Parathyroid adenoma (tissue), 2 donors: Measurements from ENCODE around the gene NOX5.

ENCODE experiments used
- H2AFZ ChIP-seq: fragments of 300-600 bp; sonication (generic); one replicate; pipeline ENCODE4 v1.7.0; 2017; ENCODE audit warnings: antibody characterized with exemption, mild to moderate bottlenecking
- H3K27ac ChIP-seq: fragments of 300-600 bp; sonication (generic); one replicate; pipeline ENCODE4 v1.7.0; 2017
- H3K27me3 ChIP-seq: fragments of 300-600 bp; sonication (generic); one replicate; pipeline ENCODE4 v1.7.0; 2017; ENCODE audit warnings: low read length; ENCODE audit not compliant: control insufficient read depth, insufficient read depth
- H3K36me3 ChIP-seq: fragments of 300-600 bp; sonication (generic); one replicate; pipeline ENCODE4 v1.7.0; 2017; ENCODE audit warnings: low read length; ENCODE audit not compliant: control insufficient read depth, insufficient read depth
- H3K4me1 ChIP-seq: fragments of 300-600 bp; sonication (generic); one replicate; pipeline ENCODE4 v1.7.0; 2017; ENCODE audit warnings: control low read depth
- H3K4me2 ChIP-seq: fragments of 300-600 bp; sonication (generic); one replicate; pipeline ENCODE4 v1.7.0; 2017; ENCODE audit warnings: low read length
- H3K4me3 ChIP-seq: fragments of 300-600 bp; sonication (generic); one replicate; pipeline ENCODE4 v1.7.0; 2017; ENCODE audit warnings: low read depth, low read length
- H3K79me2 ChIP-seq: fragments of 300-600 bp; sonication (generic); one replicate; pipeline ENCODE4 v1.7.0; 2017; ENCODE audit warnings: control low read depth
- H3K9ac ChIP-seq: fragments of 300-600 bp; sonication (generic); one replicate; pipeline ENCODE4 v1.7.0; 2017; ENCODE audit warnings: mild to moderate bottlenecking
- H3K9me3 ChIP-seq: fragments of 300-600 bp; sonication (generic); one replicate; pipeline ENCODE4 v1.7.0; 2017; ENCODE audit warnings: low read length; ENCODE audit not compliant: control insufficient read depth
- CTCF ChIP-seq: fragments of 300-600 bp; sonication (generic); IDR thresholded peaks from one replicate; pipeline ENCODE4 v1.7.0; 2017; ENCODE audit warnings: antibody characterized with exemption, mild to moderate bottlenecking
- donor health status: primary hyperparathyroidism.

NOX5 gene

GRCh38 chr15:69078638-69079037 is 64.1 kb downstream of the NOX5 start:
- Histone ChIP-seq H3K27ac (no peak overlapping the region), H3K4me2 (no peak overlapping the region), H3K79me2 (no peaks in the 10 kb centered on the region), H2AFZ (no peak overlapping the region), H3K4me3 (no peak overlapping the region), H3K27me3 (no peaks in the 10 kb centered on the region), H3K36me3 (no peaks in the 10 kb centered on the region), H3K9me3 (no peaks in the 10 kb centered on the region), H3K4me1 (peaks cover 37% of the 10 kb centered on the region), H3K9ac (no peak overlapping the region)
- TF ChIP-seq CTCF: no peak

DNA sequence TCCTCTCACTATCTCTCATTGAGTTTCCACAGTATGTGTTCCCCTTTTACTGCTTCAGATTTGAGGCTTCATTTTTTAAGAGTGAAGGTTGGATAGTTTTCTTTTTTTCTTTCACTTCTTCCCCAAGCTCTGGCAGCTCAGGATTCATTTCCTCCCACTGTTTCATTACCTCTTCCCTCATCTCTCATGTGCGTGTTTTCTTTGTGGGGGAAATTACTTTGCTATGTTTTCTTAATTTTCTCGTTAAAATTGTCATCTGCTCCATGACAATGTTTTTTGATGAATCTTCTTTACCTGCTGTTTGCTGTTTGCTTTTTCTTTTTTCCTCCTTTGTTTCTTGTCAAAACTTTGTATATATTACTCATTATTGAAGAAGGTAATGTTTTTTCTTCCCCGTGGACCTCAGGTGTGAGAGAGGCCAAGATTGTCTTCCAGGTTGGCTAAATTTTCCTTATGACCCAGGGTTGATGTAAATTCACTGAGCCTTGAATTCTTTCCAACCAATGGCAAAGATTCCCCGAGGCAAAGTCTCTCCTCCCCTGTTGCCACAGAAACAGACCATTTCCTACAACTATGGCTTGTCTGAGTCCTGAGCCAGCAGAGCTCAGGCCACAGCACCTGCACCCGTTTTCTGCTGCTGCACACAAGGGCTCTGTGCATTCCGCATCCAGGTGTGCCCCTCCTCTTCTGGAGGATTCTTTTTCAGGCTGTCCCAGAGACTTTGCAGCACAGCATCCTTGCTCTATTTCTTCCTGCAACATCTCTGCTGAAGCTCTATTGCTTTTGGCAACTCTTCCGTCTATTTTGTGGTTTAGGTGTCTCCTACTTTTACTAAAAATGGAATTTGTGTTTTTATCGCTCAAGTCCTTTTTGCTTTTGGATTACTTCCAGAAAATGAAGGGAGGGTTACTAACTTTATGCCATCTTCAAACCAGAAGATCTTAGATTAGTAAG is 66.1 kb downstream of the NOX5 start:
- Histone ChIP-seq H3K4me3 (peak overlapping the region; percentile 32), H3K79me2 (no peaks in the 10 kb centered on the region), H3K4me1 (peaks cover 37% of the 10 kb centered on the region), H3K9me3 (no peaks in the 10 kb centered on the region), H3K9ac (no peak overlapping the region), H3K27me3 (no peaks in the 10 kb centered on the region), H3K4me2 (peak overlapping the region; percentile 55), H3K27ac (peak overlapping the region; percentile 96), H3K36me3 (no peaks in the 10 kb centered on the region), H2AFZ (peak overlapping the region; percentile 68)
- TF ChIP-seq CTCF: no peak

DNA sequence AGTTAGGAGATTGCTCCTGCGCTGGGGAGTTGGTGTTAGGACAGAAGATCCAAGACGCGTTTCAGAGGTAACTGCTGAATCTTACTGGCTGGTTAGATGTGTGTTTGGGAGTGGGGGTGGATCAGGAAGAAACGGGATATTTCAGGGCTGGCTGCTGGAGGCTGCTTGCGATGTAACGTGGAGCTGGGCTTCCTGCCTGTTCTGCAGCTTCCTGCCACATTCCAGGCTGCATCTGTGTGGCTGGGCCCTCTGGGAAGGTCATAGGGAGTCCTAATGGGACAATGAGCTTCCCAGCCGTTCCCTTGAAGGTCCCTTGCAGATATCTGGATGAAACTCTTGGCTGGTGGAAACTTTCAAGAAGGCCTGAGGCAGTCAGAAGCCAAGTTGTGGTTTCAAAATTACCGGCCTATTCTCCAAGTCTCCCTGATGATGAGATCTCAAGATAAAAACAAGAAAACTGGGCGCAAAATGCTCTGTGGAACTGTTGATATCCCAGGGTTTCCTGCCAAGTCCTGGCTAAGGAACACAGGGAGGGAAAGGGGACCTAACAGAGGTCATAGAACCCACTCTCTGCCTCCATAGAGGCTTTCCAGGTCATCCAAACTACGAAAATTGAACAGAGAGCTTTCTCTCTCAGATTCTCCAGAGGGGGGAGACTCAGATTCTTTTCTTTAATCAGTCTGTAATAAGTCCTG is 67.0 kb downstream of the NOX5 start:
- H3K4me3 ChIP-seq: peak overlapping the region; percentile 32
- TF ChIP-seq CTCF: no peak
- H3K4me1 ChIP-seq: peaks cover 33% of the 10 kb centered on the region
- H3K9ac ChIP-seq: no peak overlapping the region
- peak overlapping the region; percentile 68 for H2AFZ ChIP-seq
- peak overlapping the region; percentile 96 for H3K27ac ChIP-seq
- no peaks in the 10 kb centered on the region for H3K36me3 ChIP-seq
- no peaks in the 10 kb centered on the region for H3K79me2 ChIP-seq
- no peaks in the 10 kb centered on the region for H3K27me3 ChIP-seq
- no peaks in the 10 kb centered on the region for H3K9me3 ChIP-seq
- peak overlapping the region; percentile 55 for H3K4me2 ChIP-seq

DNA sequence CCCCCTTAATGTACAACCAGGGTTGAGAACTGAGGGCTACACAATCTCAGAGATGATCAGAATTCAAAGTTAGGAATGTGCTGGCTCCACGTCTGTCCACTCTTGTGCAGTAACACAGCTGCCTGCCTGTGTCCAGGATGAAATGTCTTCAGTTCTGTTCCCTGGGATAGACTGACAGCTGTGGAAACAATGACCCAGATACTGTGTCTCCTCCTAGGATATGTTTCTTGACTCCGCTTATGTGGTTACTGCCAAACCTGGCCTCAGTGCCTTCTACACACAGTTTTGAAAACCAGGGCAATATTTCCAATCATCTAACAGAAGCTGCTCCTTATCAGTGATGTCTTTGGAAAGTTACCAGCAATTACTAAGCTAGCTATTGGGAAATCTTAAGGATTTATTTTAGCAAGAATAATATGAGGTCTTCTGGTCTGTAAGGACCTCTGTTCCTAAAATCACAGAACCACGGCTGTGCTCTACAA is 67.6 kb downstream of the NOX5 start:
- Histone ChIP-seq H3K4me2 (peak overlapping the region; percentile 55), H3K4me3 (peak overlapping the region; percentile 32), H3K9me3 (no peaks in the 10 kb centered on the region), H3K27me3 (no peaks in the 10 kb centered on the region), H3K9ac (no peak overlapping the region), H3K27ac (peak overlapping the region; percentile 96), H3K36me3 (no peaks in the 10 kb centered on the region), H2AFZ (peak overlapping the region; percentile 68), H3K79me2 (no peaks in the 10 kb centered on the region), H3K4me1 (peaks cover 33% of the 10 kb centered on the region)
- no peak for TF ChIP-seq CTCF
